Neural progenitor cell (in vitro differentiated cells): Measurements from ENCODE around the gene EPB41L4A. TPM values are rescaled to one million over a fixed set of nuclear protein-coding genes. Genes with fewer than 3 reads are reported as not detected.

ENCODE experiments used
- DNase-seq: peaks from one replicate; pipeline ENCODE4 v3.0.0-alpha.2; 2016; ENCODE audit warnings: low spot score
- H2AFZ ChIP-seq: fragments of 200-600 bp; sonication (generic); replicated peaks from 2 replicates; pipeline ENCODE4 v1.6.1; 2016; ENCODE audit warnings: antibody characterized with exemption
- H3F3A ChIP-seq: fragments of 200-600 bp; sonication (generic); 2 replicates; pipeline ENCODE4 v1.6.1; 2016; ENCODE audit warnings: antibody characterized with exemption, low read depth
- H3K27ac ChIP-seq: fragments of 200-600 bp; sonication (generic); 2 replicates; pipeline ENCODE4 v1.5.1; 2016; ENCODE audit warnings: mild to moderate bottlenecking
- H3K27me3 ChIP-seq: fragments of 200-600 bp; sonication (generic); 2 replicates; pipeline ENCODE4 v1.6.1; 2016; ENCODE audit warnings: mild to moderate bottlenecking, moderate library complexity
- H3K36me3 ChIP-seq: fragments of 200-600 bp; sonication (generic); 2 replicates; pipeline ENCODE4 v1.5.1; 2016
- H3K4me1 ChIP-seq: fragments of 200-600 bp; sonication (generic); 2 replicates; pipeline ENCODE4 v1.6.1; 2016; ENCODE audit warnings: mixed run types
- H3K4me2 ChIP-seq: fragments of 200-600 bp; sonication (generic); 2 replicates; pipeline ENCODE4 v1.6.1; 2016
- H3K4me3 ChIP-seq: fragments of 200-600 bp; sonication (generic); 2 replicates; pipeline ENCODE4 v1.5.1; 2016
- H3K79me2 ChIP-seq: fragments of 200-600 bp; sonication (generic); 2 replicates; pipeline ENCODE4 v1.6.1; 2016; ENCODE audit warnings: low read depth
- H3K9ac ChIP-seq: fragments of 200-600 bp; sonication (generic); 2 replicates; pipeline ENCODE4 v1.6.1; 2016
- H3K9me3 ChIP-seq: fragments of 200-600 bp; sonication (generic); 2 replicates; pipeline ENCODE4 v1.5.1; 2016; ENCODE audit warnings: low read depth
- H4K20me1 ChIP-seq: fragments of 200-600 bp; sonication (generic); 2 replicates; pipeline ENCODE4 v1.6.1; 2016; ENCODE audit warnings: low read depth
- H3K27ac Mint-ChIP-seq: 3 replicates; pipeline ENCODE4 v1.8.0; 2021; ENCODE audit warnings: mixed read lengths
- H3K27me3 Mint-ChIP-seq: 2 replicates; pipeline ENCODE4 v1.8.0; 2022; ENCODE audit warnings: low read depth, mild to moderate bottlenecking, inconsistent platforms, moderate library complexity, mixed read lengths; ENCODE audit not compliant: insufficient read depth
- H3K36me3 Mint-ChIP-seq: 3 replicates; pipeline ENCODE4 v1.8.0; 2021; ENCODE audit warnings: mixed read lengths
- H3K4me1 Mint-ChIP-seq: 3 replicates; pipeline ENCODE4 v1.8.0; 2021; ENCODE audit warnings: mixed read lengths
- H3K4me3 Mint-ChIP-seq: 3 replicates; pipeline ENCODE4 v1.8.0; 2021; ENCODE audit warnings: mild to moderate bottlenecking, moderate library complexity, mixed read lengths
- H3K9me3 Mint-ChIP-seq: 3 replicates; pipeline ENCODE4 v1.8.0; 2020; ENCODE audit warnings: mixed read lengths
- CTCF ChIP-seq: fragments of 200-600 bp; sonication (generic); IDR thresholded peaks from 2 replicates; pipeline ENCODE4 v1.5.1; 2017; ENCODE audit warnings: antibody characterized with exemption, mild to moderate bottlenecking
- EZH2 ChIP-seq: fragments of 200-600 bp; sonication (generic); IDR thresholded peaks from 2 replicates; pipeline ENCODE4 v1.6.1; 2017; ENCODE audit warnings: antibody characterized with exemption, mild to moderate bottlenecking, moderate library complexity
- EZH2phosphoT487 ChIP-seq: fragments of 200-600 bp; sonication (generic); IDR thresholded peaks from 2 replicates; pipeline ENCODE4 v1.6.1; 2017; ENCODE audit warnings: antibody characterized with exemption
- total RNA-seq: library from RNA; depleted of rRNA; stranded (reverse); fragments of >200 nt; gene quantifications from 2 replicates; pipeline ENCODE4 v1.2.3, GENCODE V29; 2015; ENCODE audit warnings: low replicate concordance

EPB41L4A gene
- total RNA-seq, 1 donor from 2014 or later = 2.7 TPM

- no peak for TF ChIP-seq EZH2
- TF ChIP-seq EZH2phosphoT487 = no peak
- TF ChIP-seq CTCF = no peak
- Histone ChIP-seq H3K4me2 (no peak overlapping the region), H4K20me1 (no peaks in the 10 kb centered on the region), H2AFZ (no peak overlapping the region), H3K4me1 (peaks cover 9% of the 10 kb centered on the region), H3F3A (no peaks in the 10 kb centered on the region), H3K36me3 (no peaks in the 10 kb centered on the region), H3K4me3 (no peak overlapping the region), H3K79me2 (no peaks in the 10 kb centered on the region), H3K27ac (no peak overlapping the region), H3K27me3 (no peaks in the 10 kb centered on the region), H3K9me3 (no peaks in the 10 kb centered on the region), H3K9ac (no peak overlapping the region)
- Mint-ChIP-seq H3K27ac (no peak overlapping the region), H3K4me3 (no peak overlapping the region), H3K27me3 (no peaks in the 10 kb centered on the region), H3K36me3 (peaks cover 24% of the 10 kb centered on the region), H3K9me3 (no peaks in the 10 kb centered on the region), H3K4me1 (peaks cover 49% of the 10 kb centered on the region)
- DNase-seq = no peak
Measured at GRCh38 chr5:112407240-112407639, 11.8 kb downstream of the EPB41L4A start.

- H4K20me1 ChIP-seq = no peaks in the 10 kb centered on the region
- peaks cover 23% of the 10 kb centered on the region for H3K4me1 Mint-ChIP-seq
- no peak overlapping the region for H3K4me3 Mint-ChIP-seq
- H3K27ac Mint-ChIP-seq = no peak overlapping the region
- H3K4me2 ChIP-seq = no peak overlapping the region
- no peaks in the 10 kb centered on the region for H3K9me3 ChIP-seq
- H3K9me3 Mint-ChIP-seq = peaks cover 14% of the 10 kb centered on the region
- H3K27me3 Mint-ChIP-seq = peaks cover 5% of the 10 kb centered on the region
- H3K4me3 ChIP-seq = no peak overlapping the region
- H2AFZ ChIP-seq = no peak overlapping the region
- no peak for TF ChIP-seq EZH2phosphoT487
- TF ChIP-seq CTCF = no peak
- TF ChIP-seq EZH2 = no peak
- no peaks in the 10 kb centered on the region for H3F3A ChIP-seq
- H3K4me1 ChIP-seq = no peaks in the 10 kb centered on the region
- H3K79me2 ChIP-seq = no peaks in the 10 kb centered on the region
- peaks cover 37% of the 10 kb centered on the region for H3K36me3 Mint-ChIP-seq
- no peaks in the 10 kb centered on the region for H3K27me3 ChIP-seq
- no peaks in the 10 kb centered on the region for H3K36me3 ChIP-seq
- DNase-seq = no peak
- H3K9ac ChIP-seq = no peak overlapping the region
- H3K27ac ChIP-seq = no peak overlapping the region
Measured at GRCh38 chr5:112403069-112403468, 16.0 kb downstream of the EPB41L4A start.

- DNase-seq = no peak
- no peak overlapping the region for H2AFZ ChIP-seq
Measured at GRCh38 chr5:112401924-112402323, 17.2 kb downstream of the EPB41L4A start.

More at GRCh38 chr5:112401924-112402323, 17.2 kb downstream of the EPB41L4A start:
- Mint-ChIP-seq H3K4me3 (no peak overlapping the region), H3K27ac (no peak overlapping the region), H3K27me3 (peaks cover 5% of the 10 kb centered on the region), H3K9me3 (peaks cover 16% of the 10 kb centered on the region), H3K4me1 (peaks cover 21% of the 10 kb centered on the region), H3K36me3 (peaks cover 43% of the 10 kb centered on the region)
- H3K36me3 ChIP-seq = no peaks in the 10 kb centered on the region
- H3K27ac ChIP-seq = no peak overlapping the region
- H3K79me2 ChIP-seq = no peaks in the 10 kb centered on the region
- no peak overlapping the region for H3K4me2 ChIP-seq
- no peaks in the 10 kb centered on the region for H3K9me3 ChIP-seq
- no peak overlapping the region for H3K4me3 ChIP-seq
- no peak overlapping the region for H3K9ac ChIP-seq
- H4K20me1 ChIP-seq = no peaks in the 10 kb centered on the region
- no peaks in the 10 kb centered on the region for H3K27me3 ChIP-seq
- TF ChIP-seq EZH2 = no peak
- no peak for TF ChIP-seq EZH2phosphoT487
- no peak for TF ChIP-seq CTCF
- no peaks in the 10 kb centered on the region for H3F3A ChIP-seq
- H3K4me1 ChIP-seq = no peaks in the 10 kb centered on the region
